Fibroblast of mammary gland (primary cell): ENCODE results near the gene GOLGA1.

ENCODE experiments used
- DNase-seq: peaks from one replicate; pipeline ENCODE4 v3.0.0-alpha.2; 2010; ENCODE audit warnings: low read depth
- H3K4me3 ChIP-seq: 2 replicates; pipeline ENCODE4 v1.5.1; 2011; ENCODE audit warnings: low read depth, mild to moderate bottlenecking, low read length, moderate library complexity; ENCODE audit not compliant: control insufficient read depth
- CTCF ChIP-seq: conservative IDR thresholded peaks from 2 replicates; pipeline ENCODE4 v1.5.1; 2011; ENCODE audit warnings: low read depth, low read length, inconsistent platforms; ENCODE audit not compliant: control insufficient read depth, insufficient read depth

GOLGA1 gene

DNA sequence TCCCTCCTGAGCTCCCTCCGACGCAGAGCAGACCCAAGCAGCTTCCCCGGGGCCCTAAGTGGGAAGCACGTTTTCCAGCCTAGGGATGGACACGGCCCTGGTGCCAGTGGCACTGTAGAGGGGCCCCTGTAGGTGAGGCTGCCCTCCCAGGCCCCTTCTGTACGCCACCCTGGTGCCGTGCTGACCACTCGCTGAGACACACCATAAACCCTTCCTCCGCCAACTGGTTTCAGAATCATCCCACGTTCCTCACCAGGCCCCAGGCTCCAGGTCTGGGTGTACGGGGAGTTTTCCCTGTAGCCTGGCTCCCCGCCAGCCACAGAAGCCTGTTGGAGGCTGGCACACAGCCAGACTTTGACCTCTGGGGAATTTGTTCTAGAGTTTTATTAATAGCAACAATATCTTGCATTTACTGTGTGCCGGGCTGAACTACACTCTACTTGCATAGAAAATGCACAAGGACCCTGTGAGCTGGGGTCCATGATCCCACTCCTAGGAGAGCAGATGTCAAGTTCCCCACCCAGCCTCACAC lies 105.8 kb downstream of the GOLGA1 start:
- peak; percentile 87 for DNase-seq
- no peak overlapping the region for H3K4me3 ChIP-seq
- TF ChIP-seq CTCF = no peak

- peak; percentile 80 for DNase-seq
These were observed 106.3 kb downstream of the GOLGA1 start for GRCh38 chr9:124834591-124834990.

GRCh38 chr9:124831642-124832364 lies 109.1 kb downstream of the GOLGA1 start:
- no peak for DNase-seq
- no peak for TF ChIP-seq CTCF
- H3K4me3 ChIP-seq = no peak overlapping the region

More at GRCh38 chr9:124834591-124834990, 106.3 kb downstream of the GOLGA1 start:
- TF ChIP-seq CTCF = no peak
- H3K4me3 ChIP-seq = no peak overlapping the region

GRCh38 chr9:124830593-124830992 lies 110.3 kb downstream of the GOLGA1 start:
- H3K4me3 ChIP-seq = no peak overlapping the region
- DNase-seq = no peak
- TF ChIP-seq CTCF = no peak

GRCh38 chr9:124829334-124829669 lies 111.6 kb downstream of the GOLGA1 start:
- H3K4me3 ChIP-seq = no peak overlapping the region
- no peak for DNase-seq
- no peak for TF ChIP-seq CTCF

DNA sequence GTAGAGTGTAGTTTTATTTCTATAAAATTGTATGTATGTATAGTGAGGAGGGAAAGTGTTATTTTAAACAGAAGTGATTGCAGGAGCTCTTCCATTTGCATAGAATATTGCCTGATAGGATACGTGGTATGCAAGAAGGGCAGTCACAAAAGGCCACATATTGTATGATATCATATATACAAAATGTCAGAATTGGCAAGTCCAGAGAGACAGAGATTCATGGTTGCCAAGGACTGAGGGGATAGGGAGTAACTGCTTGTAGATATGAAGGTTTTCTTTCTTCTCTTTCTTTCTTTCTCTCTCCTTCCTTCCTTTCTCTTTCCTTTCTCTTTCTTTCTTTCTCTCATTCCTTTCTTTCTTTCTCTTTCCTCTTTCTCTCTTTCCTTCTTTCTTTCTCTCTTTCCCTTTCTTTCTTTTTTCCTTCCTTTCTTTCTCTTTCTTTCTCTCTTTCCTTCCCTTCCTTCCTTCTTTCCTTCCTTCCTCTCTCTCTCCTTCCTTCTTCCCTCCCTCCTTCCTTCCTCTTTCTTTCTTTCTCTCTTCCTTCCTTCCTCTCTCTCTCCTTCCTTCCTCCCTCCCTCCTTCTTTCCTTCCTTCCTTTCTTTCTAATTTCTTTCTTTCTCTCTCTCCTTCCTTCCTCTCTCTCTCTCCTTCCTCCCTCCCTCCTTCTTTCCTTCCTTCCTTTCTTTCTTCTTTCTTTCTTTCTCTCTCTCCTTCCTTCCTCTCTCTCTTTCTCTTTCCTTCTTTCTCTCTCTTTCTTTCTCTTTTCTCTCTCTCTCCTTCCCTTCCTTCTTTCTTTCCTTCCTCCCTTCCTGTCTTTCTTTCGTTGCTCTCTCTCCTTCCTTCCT lies 112.2 kb downstream of the GOLGA1 start:
- H3K4me3 ChIP-seq = no peak overlapping the region
- no peak for DNase-seq
- no peak for TF ChIP-seq CTCF
